Muscle layer of duodenum (tissue), 2 donors: ENCODE results near the gene TMEM235.

ENCODE experiments used
- H3K27ac ChIP-seq: one replicate; pipeline ENCODE4 v1.7.0; 2013; ENCODE audit warnings: mild to moderate bottlenecking, low read length
- H3K27me3 ChIP-seq: one replicate; pipeline ENCODE4 v1.7.0; 2013; ENCODE audit warnings: low read depth, mild to moderate bottlenecking, control low read depth, low read length
- H3K36me3 ChIP-seq, 2 donors: one replicate each; pipeline ENCODE4 v1.7.0; 2013; ENCODE audit warnings: low read length in 2 of 2, control low read depth in 1 of 2, mild to moderate bottlenecking in 1 of 2; ENCODE audit not compliant: insufficient read depth in 2 of 2, control insufficient read depth in 1 of 2
- H3K4me1 ChIP-seq, 2 donors: one replicate each; pipeline ENCODE4 v1.7.0; 2013; ENCODE audit warnings: low read length in 2 of 2, mild to moderate bottlenecking in 2 of 2, control low read depth in 1 of 2, moderate library complexity in 1 of 2; ENCODE audit not compliant: insufficient read depth in 2 of 2, control insufficient read depth in 1 of 2
- H3K4me3 ChIP-seq, 2 donors: one replicate each; pipeline ENCODE4 v1.7.0; 2013; ENCODE audit warnings: low read length in 2 of 2, low read depth in 1 of 2, mild to moderate bottlenecking in 1 of 2
- H3K9me3 ChIP-seq, 2 donors: one replicate each; pipeline ENCODE4 v1.7.0; 2013; ENCODE audit warnings: low read length in 2 of 2, control low read depth in 1 of 2, mild to moderate bottlenecking in 1 of 2; ENCODE audit not compliant: control insufficient read depth in 1 of 2
- donor health status: healthy.

TMEM235 gene

DNA sequence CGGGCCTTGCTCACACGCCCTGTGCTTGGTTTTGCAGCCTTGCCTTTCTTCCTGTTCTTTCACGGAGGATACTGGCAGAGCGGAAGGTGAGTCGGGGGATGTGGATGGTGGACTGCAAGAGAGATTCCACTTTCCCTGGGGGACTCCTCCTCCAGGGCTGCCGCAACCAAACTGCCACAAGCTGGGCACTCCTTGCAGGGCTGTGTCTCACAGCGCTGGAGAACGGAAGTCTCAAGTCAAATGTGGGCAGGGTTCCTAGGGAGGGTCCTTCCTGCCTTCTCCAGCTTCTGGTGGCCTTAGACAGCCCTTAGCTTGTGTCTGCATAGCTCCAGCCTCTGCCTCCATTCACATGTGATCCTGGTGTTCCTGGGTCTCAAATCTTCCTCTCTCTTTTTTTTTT, 28.8 kb upstream of the TMEM235 start:
- Histone ChIP-seq H3K4me3 (no peak overlapping the region), H3K27me3 (no peaks in the 10 kb centered on the region), H3K9me3 (no peaks in the 10 kb centered on the region), H3K36me3 (no peaks in the 10 kb centered on the region), H3K4me1 (no peaks in the 10 kb centered on the region), H3K27ac (no peak overlapping the region)

DNA sequence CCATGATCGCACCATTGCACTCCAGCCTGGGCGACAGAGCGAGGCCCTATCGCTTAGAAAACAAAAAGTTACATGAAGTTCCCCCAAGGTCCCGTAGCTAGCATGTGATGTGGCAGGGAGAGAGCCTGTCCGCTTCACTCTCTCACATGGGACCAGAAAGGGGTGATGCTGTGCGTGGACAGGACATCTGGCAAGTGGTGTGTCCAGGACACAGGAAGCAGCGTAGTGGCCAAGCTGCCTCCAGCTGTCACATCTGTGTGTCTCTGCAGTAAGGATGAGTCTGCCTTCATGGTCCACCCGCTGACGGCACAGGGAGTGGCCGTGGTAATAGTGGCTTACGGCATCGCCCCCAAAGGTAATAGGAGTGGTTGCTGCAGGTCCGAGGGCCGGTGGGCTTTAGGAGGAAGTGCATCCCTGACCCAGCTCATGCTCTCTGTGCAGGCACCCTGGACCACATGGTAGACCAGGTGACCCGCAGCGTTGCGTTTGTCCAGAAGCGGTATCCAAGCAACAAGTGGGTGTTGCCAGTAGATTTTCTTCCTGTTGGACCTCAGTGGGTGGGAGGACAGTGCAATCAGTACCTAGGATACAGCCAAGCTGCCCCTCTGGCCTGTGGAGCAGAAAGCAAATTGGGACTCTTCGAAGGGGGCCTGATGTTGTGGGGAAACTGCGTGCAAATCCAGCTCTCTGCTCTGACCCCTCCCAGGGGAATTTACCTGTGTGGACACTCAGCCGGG, 26.9 kb upstream of the TMEM235 start:
- H3K36me3 ChIP-seq = no peaks in the 10 kb centered on the region

DNA sequence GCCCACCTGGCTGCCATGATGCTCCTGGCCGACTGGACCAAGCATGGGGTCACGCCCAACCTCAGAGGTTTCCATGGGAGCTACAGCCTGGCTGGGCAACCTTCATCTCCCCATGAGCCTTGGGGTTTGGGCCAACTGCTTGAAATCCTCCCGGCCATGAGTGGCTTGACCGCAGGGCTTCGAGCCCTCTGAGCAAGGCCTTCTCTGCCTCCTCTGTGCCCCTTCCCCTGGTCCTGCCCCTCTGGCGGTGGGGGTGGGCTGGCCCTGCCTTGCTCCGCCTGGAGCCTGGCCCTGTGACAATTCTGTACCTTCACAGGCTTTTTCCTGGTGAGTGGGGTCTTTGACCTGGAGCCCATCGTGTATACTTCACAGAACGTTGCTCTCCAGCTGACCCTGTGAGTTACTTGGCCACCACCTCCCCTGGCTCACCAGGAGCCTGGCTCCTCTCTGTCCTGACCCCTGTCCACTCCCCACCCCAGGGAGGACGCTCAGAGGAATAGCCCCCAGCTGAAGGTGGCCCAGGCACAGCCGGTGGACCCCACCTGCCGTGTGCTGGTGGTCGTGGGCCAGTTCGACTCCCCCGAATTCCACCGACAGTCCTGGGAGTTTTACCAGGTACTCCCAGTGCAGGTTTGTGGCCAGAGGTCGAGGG, 26.2 kb upstream of the TMEM235 start:
- Histone ChIP-seq H3K27ac (no peak overlapping the region), H3K9me3 (no peaks in the 10 kb centered on the region), H3K4me1 (no peaks in the 10 kb centered on the region), H3K4me3 (no peak overlapping the region), H3K27me3 (no peaks in the 10 kb centered on the region), H3K36me3 (no peaks in the 10 kb centered on the region)

More for the DNA sequence above, 26.9 kb upstream of the TMEM235 start:
- Histone ChIP-seq H3K27ac (no peak overlapping the region), H3K27me3 (no peaks in the 10 kb centered on the region), H3K9me3 (no peaks in the 10 kb centered on the region), H3K4me1 (no peaks in the 10 kb centered on the region), H3K4me3 (no peak overlapping the region)

DNA sequence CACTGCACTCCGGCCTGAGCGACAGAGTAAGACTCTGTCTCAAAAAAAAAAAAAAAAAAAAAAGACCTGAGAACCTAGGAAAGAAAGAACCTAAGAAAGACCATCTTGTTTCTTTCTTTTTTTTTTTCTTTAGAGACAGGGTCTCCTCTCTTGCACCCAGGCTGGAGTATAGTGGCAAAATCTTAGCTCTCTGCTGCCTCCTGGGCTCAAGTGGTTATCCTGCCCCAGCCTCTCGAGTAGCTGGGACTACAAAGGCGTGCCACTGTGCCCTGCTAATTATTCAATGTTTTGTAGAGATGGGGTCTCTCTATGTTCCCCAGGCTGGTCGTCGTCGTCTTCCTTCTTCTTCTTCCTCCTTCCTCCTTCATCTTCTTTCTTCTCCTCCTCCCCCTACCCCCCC, 25.1 kb upstream of the TMEM235 start:
- H3K4me1 ChIP-seq = no peaks in the 10 kb centered on the region
- H3K36me3 ChIP-seq = no peaks in the 10 kb centered on the region
- H3K4me3 ChIP-seq = no peak overlapping the region
- H3K27me3 ChIP-seq = no peaks in the 10 kb centered on the region
- H3K9me3 ChIP-seq = no peaks in the 10 kb centered on the region
- H3K27ac ChIP-seq = no peak overlapping the region

DNA sequence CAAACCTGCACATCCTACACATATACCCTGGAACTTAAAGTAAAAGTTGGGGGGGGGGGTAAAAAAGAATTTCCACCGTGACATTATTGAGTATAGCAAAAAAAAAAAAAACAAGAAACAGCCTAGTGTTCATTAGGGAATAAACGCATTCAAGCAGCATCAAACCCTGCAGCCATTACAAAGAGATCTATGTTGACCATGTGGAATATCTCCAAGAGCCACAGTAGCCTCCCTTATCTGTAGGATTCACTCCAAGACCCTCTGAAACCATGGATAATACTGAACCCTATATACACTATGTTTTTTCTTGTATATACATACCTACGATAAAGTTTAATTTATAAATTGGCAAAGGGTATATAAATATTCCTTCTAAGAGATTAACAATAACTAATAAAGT, 22.9 kb upstream of the TMEM235 start:
- Histone ChIP-seq H3K4me1 (no peaks in the 10 kb centered on the region), H3K27ac (no peak overlapping the region), H3K36me3 (no peaks in the 10 kb centered on the region)

DNA sequence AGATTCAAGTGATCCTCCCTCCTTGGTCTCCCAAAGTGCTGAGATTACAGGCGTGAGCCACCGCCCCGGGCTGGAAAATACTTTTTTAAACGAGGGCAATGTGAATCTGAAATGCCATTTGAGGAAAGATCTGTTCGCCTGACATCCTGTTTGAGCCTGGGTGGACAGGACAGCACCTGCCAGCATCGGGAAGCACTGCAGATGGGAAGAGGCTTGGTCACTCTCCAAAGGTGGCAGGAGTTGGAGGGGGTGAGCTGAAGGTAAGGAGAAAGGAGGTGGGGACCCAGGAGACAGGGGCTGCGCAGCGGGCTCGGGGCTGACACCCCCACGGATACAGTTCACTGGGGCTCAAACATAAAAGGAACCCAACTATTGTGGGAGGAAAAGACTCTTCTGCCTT, 21.3 kb upstream of the TMEM235 start:
- H3K4me3 ChIP-seq = no peak overlapping the region

More for the DNA sequence above, 22.9 kb upstream of the TMEM235 start:
- no peaks in the 10 kb centered on the region for H3K9me3 ChIP-seq
- no peak overlapping the region for H3K4me3 ChIP-seq
- no peaks in the 10 kb centered on the region for H3K27me3 ChIP-seq

DNA sequence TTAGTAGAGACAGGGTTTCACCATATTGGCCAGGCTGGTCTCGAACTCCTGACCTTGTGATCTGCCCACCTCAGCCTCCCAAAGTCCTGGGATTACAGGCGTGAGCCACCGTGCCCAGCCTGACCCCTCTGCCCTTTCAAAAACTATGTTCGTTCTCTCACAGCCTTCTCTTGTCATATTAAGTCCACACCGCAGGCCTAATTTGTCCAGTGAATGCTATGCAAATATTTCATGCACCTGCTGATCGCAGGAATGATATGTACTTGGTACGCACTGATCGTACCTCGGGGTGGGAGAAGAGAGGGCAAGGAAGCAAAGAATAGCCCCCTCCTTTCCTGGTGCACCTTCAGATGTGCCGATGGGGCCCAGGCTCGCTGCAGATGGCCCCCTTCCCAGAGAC, 20.4 kb upstream of the TMEM235 start:
- Histone ChIP-seq H3K27me3 (no peaks in the 10 kb centered on the region), H3K4me1 (peaks cover 0 to 6% of the 10 kb centered on the region in 2 donors), H3K36me3 (no peaks in the 10 kb centered on the region), H3K9me3 (no peaks in the 10 kb centered on the region), H3K27ac (no peak overlapping the region), H3K4me3 (no peak overlapping the region)

More for the DNA sequence above, 21.3 kb upstream of the TMEM235 start:
- Histone ChIP-seq H3K9me3 (no peaks in the 10 kb centered on the region), H3K27me3 (no peaks in the 10 kb centered on the region), H3K4me1 (peaks cover 0 to 6% of the 10 kb centered on the region in 2 donors), H3K27ac (no peak overlapping the region), H3K36me3 (no peaks in the 10 kb centered on the region)

DNA sequence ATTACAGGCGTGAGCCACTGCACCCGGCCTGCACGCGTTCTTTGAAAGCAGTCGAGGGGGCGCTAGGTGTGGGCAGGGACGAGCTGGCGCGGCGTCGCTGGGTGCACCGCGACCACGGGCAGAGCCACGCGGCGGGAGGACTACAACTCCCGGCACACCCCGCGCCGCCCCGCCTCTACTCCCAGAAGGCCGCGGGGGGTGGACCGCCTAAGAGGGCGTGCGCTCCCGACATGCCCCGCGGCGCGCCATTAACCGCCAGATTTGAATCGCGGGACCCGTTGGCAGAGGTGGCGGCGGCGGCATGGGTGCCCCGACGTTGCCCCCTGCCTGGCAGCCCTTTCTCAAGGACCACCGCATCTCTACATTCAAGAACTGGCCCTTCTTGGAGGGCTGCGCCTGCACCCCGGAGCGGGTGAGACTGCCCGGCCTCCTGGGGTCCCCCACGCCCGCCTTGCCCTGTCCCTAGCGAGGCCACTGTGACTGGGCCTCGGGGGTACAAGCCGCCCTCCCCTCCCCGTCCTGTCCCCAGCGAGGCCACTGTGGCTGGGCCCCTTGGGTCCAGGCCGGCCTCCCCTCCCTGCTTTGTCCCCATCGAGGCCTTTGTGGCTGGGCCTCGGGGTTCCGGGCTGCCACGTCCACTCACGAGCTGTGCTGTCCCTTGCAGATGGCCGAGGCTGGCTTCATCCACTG, 17.3 kb upstream of the TMEM235 start, which contains the start of gene BIRC5:
TSS of gene BIRC5 (plus strand) at position 238 of the 690 bp plus-strand sequence. CDS start at position 302, 64 bp downstream.
- Histone ChIP-seq H3K4me1 (peaks cover 0 to 6% of the 10 kb centered on the region in 2 donors), H3K4me3 (peak within 1 kb of the TSS; percentile 46 to 64), H3K27ac (no peak within 1 kb of the TSS), H3K9me3 (no peaks in the 10 kb centered on the region), H3K36me3 (no peaks in the 10 kb centered on the region), H3K27me3 (no peaks in the 10 kb centered on the region)

DNA sequence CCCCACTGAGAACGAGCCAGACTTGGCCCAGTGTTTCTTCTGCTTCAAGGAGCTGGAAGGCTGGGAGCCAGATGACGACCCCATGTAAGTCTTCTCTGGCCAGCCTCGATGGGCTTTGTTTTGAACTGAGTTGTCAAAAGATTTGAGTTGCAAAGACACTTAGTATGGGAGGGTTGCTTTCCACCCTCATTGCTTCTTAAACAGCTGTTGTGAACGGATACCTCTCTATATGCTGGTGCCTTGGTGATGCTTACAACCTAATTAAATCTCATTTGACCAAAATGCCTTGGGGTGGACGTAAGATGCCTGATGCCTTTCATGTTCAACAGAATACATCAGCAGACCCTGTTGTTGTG, 16.7 kb upstream of the TMEM235 start:
- Histone ChIP-seq H3K4me3 (peak overlapping the region; percentile 46 to 64), H3K4me1 (peaks cover 0 to 6% of the 10 kb centered on the region in 2 donors), H3K36me3 (no peaks in the 10 kb centered on the region), H3K27me3 (no peaks in the 10 kb centered on the region), H3K27ac (no peak overlapping the region), H3K9me3 (no peaks in the 10 kb centered on the region)

DNA sequence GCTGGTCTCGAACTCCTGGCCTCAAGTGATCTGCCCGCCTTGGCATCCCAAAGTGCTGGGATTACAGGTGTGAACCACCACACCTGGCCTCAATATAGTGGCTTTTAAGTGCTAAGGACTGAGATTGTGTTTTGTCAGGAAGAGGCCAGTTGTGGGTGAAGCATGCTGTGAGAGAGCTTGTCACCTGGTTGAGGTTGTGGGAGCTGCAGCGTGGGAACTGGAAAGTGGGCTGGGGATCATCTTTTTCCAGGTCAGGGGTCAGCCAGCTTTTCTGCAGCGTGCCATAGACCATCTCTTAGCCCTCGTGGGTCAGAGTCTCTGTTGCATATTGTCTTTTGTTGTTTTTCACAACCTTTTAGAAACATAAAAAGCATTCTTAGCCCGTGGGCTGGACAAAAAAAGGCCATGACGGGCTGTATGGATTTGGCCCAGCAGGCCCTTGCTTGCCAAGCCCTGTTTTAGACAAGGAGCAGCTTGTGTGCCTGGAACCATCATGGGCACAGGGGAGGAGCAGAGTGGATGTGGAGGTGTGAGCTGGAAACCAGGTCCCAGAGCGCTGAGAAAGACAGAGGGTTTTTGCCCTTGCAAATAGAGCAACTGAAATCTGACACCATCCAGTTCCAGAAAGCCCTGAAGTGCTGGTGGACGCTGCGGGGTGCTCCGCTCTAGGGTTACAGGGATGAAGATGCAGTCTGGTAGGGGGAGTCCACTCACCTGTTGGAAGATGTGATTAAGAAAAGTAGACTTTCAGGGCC, 11.9 kb upstream of the TMEM235 start:
- H3K4me3 ChIP-seq = no peak overlapping the region
- no peaks in the 10 kb centered on the region for H3K27me3 ChIP-seq
- H3K27ac ChIP-seq = no peak overlapping the region
- no peaks in the 10 kb centered on the region for H3K9me3 ChIP-seq
- peaks cover 0 to under 1% of the 10 kb centered on the region in 2 donors for H3K4me1 ChIP-seq
- H3K36me3 ChIP-seq = no peaks in the 10 kb centered on the region

DNA sequence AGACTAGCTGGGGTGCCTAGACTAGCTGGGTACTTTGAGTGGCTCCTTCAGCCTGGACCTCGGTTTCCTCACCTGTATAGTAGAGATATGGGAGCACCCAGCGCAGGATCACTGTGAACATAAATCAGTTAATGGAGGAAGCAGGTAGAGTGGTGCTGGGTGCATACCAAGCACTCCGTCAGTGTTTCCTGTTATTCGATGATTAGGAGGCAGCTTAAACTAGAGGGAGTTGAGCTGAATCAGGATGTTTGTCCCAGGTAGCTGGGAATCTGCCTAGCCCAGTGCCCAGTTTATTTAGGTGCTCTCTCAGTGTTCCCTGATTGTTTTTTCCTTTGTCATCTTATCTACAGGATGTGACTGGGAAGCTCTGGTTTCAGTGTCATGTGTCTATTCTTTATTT, 8.4 kb upstream of the TMEM235 start:
- no peaks in the 10 kb centered on the region for H3K36me3 ChIP-seq
- H3K9me3 ChIP-seq = no peaks in the 10 kb centered on the region
- H3K4me3 ChIP-seq = no peak overlapping the region
- no peaks in the 10 kb centered on the region for H3K27me3 ChIP-seq
- H3K4me1 ChIP-seq = no peaks in the 10 kb centered on the region
- no peak overlapping the region for H3K27ac ChIP-seq
